H1 (cell line): Measurements from ENCODE around the gene WDR27. TPM values are rescaled to one million over a fixed set of nuclear protein-coding genes. Genes with fewer than 3 reads are reported as not detected.

ENCODE experiments used
- CTCF ChIA-PET: fragments of 300-600 bp; sonication (Branson Sonifier 250); formaldehyde crosslinking; loops from one replicate; lab custom pipeline; 2021; ENCODE audit not compliant: partially characterized antibody; lab: Charles Lee
- POLR2A ChIA-PET: fragments of 300-600 bp; sonication (Branson Sonifier 250); formaldehyde crosslinking; loops from one replicate; lab custom pipeline; 2021; ENCODE audit warnings: inconsistent platforms; ENCODE audit not compliant: partially characterized antibody; lab: Charles Lee
- DNase-seq, 2 experiments: peaks; one replicate each; pipeline versions ENCODE4 v3.0.0 to v3.0.0-alpha.2; 2010 to 2022; ENCODE audit warnings: low spot score in 2 of 2, low read depth in 1 of 2, mixed read lengths in 1 of 2
- FAIRE-seq: peaks from 2 replicates; lab custom pipeline; 2011; peaks lifted over from hg19 to GRCh38; lab: Jason Lieb, UNC
- H2AFZ ChIP-seq: 2 replicates; pipeline ENCODE4 v1.8.1; 2012; ENCODE audit warnings: low read length, inconsistent platforms
- H2AK5ac ChIP-seq: 2 replicates; pipeline ENCODE4 v1.6.1; 2013; ENCODE audit warnings: low read depth, low read length
- H2BK120ac ChIP-seq: replicated peaks from 2 replicates; pipeline ENCODE3; 2013; ENCODE audit warnings: low read depth, low read length, inconsistent platforms
- H2BK12ac ChIP-seq: 2 replicates; pipeline ENCODE4 v1.6.1; 2013; ENCODE audit warnings: low read depth, low read length
- H2BK15ac ChIP-seq: 2 replicates; pipeline ENCODE4 v1.6.1; 2013; ENCODE audit warnings: low read length
- H2BK20ac ChIP-seq: 2 replicates; pipeline ENCODE4 v1.6.1; 2013; ENCODE audit warnings: low read length
- H2BK5ac ChIP-seq: 2 replicates; pipeline ENCODE4 v1.6.1; 2013; ENCODE audit warnings: low read depth, low read length
- H3K14ac ChIP-seq: 2 replicates; pipeline ENCODE4 v1.6.1; 2013; ENCODE audit warnings: inconsistent platforms; ENCODE audit not compliant: insufficient read length
- H3K18ac ChIP-seq: 2 replicates; pipeline ENCODE4 v1.6.1; 2013; ENCODE audit warnings: low read length; ENCODE audit errors: extremely low read depth
- H3K23ac ChIP-seq: 2 replicates; pipeline ENCODE4 v1.6.1; 2013; ENCODE audit warnings: inconsistent platforms; ENCODE audit not compliant: insufficient read length
- H3K23me2 ChIP-seq: 2 replicates; pipeline ENCODE4 v1.6.1; 2013; ENCODE audit warnings: low read depth, low read length
- H3K27ac ChIP-seq: 2 replicates; pipeline ENCODE4 v1.6.1; 2011; ENCODE audit warnings: low read depth, low read length, inconsistent platforms
- H3K27me3 ChIP-seq, 4 experiments: replicated peaks in 1 of 4; 1 replicate in 1 of 4; 2 replicates in 3 of 4; pipeline versions ENCODE4 v1.6.1 to v1.8.1; 2011 to 2013; ENCODE audit warnings: low read length in 3 of 4, mild to moderate bottlenecking in 3 of 4, inconsistent platforms in 2 of 4, mixed read lengths in 2 of 4, moderate library complexity in 1 of 4; ENCODE audit not compliant: control insufficient read depth in 3 of 4, insufficient read depth in 3 of 4; ENCODE audit errors: extremely low read depth in 1 of 4
- H3K36me3 ChIP-seq, 4 experiments: 2 replicates each; pipeline versions ENCODE4 v1.6.1 to v1.8.1; 2011 to 2013; ENCODE audit warnings: mild to moderate bottlenecking in 4 of 4, low read length in 3 of 4, moderate library complexity in 2 of 4, control low read depth in 1 of 4, inconsistent platforms in 1 of 4; ENCODE audit not compliant: insufficient read depth in 4 of 4, control insufficient read depth in 2 of 4
- H3K4ac ChIP-seq: replicated peaks from 2 replicates; pipeline ENCODE3; 2013; ENCODE audit warnings: low read length, low read depth, mixed read lengths, inconsistent platforms; ENCODE audit not compliant: insufficient read length
- H3K4me1 ChIP-seq, 4 experiments: replicated peaks in 1 of 4; 1 replicate in 1 of 4; 2 replicates in 3 of 4; pipeline versions ENCODE4 v1.6.1 to v1.8.1; 2011 to 2013; ENCODE audit warnings: low read length in 3 of 4, inconsistent platforms in 2 of 4, mixed read lengths in 1 of 4; ENCODE audit not compliant: insufficient read depth in 4 of 4, control insufficient read depth in 3 of 4
- H3K4me2 ChIP-seq, 2 experiments: 2 replicates each; pipeline versions ENCODE4 v1.6.1 to v1.8.1; 2011 to 2013; ENCODE audit warnings: low read depth in 2 of 2, low read length in 2 of 2, control low read depth in 1 of 2, inconsistent platforms in 1 of 2, mild to moderate bottlenecking in 1 of 2; ENCODE audit not compliant: insufficient read depth in 1 of 2
- H3K4me3 ChIP-seq, 4 experiments: fragments of 200-600, 300-600 bp in 1 of 4; sonication (generic), shearing (Covaris generic), sonication (Bioruptor Twin) in 1 of 4; 2 replicates each; pipeline versions ENCODE4 v1.5.1 to v1.8.1; 2011 to 2016; ENCODE audit warnings: low read length in 4 of 4, low read depth in 3 of 4, control low read depth in 2 of 4, inconsistent platforms in 2 of 4, mild to moderate bottlenecking in 2 of 4, mixed read lengths in 1 of 4, moderate library complexity in 1 of 4; ENCODE audit not compliant: insufficient read depth in 2 of 4; ENCODE audit errors: extremely low read depth in 1 of 4
- H3K56ac ChIP-seq: replicated peaks from 2 replicates; pipeline ENCODE3; 2013; ENCODE audit warnings: low read depth, mild to moderate bottlenecking, mixed read lengths, low read length, inconsistent platforms; ENCODE audit not compliant: insufficient read length
- H3K79me1 ChIP-seq: 2 replicates; pipeline ENCODE4 v1.6.1; 2013; ENCODE audit warnings: low read depth, low read length, control low read depth
- H3K79me2 ChIP-seq, 2 experiments: 2 replicates each; pipeline versions ENCODE4 v1.6.1 to v1.8.1; 2012 to 2013; ENCODE audit warnings: low read length in 2 of 2, mild to moderate bottlenecking in 2 of 2, inconsistent platforms in 1 of 2; ENCODE audit not compliant: insufficient read depth in 2 of 2, control insufficient read depth in 1 of 2
- H3K9ac ChIP-seq, 4 experiments: replicated peaks in 1 of 4; 1 replicate in 1 of 4; 2 replicates in 3 of 4; pipeline versions ENCODE4 v1.6.1 to v1.8.1; 2011 to 2013; ENCODE audit warnings: low read depth in 3 of 4, low read length in 3 of 4, control low read depth in 2 of 4, mild to moderate bottlenecking in 2 of 4, moderate library complexity in 2 of 4, inconsistent platforms in 1 of 4; ENCODE audit errors: extremely low read depth in 1 of 4
- H3K9me3 ChIP-seq, 2 experiments: 2 replicates each; pipeline versions ENCODE4 v1.6.1 to v1.8.1; 2012 to 2013; ENCODE audit warnings: mild to moderate bottlenecking in 2 of 2, moderate library complexity in 2 of 2, control low read depth in 1 of 2, inconsistent platforms in 1 of 2, low read depth in 1 of 2, low read length in 1 of 2, mixed read lengths in 1 of 2; ENCODE audit not compliant: insufficient read depth in 2 of 2
- H4K20me1 ChIP-seq, 2 experiments: replicated peaks in 1 of 2; 2 replicates each; pipeline versions ENCODE3 to v1.8.1; 2011 to 2013; ENCODE audit warnings: inconsistent platforms in 2 of 2, low read length in 2 of 2, mild to moderate bottlenecking in 1 of 2; ENCODE audit not compliant: insufficient read depth in 2 of 2, control insufficient read depth in 1 of 2
- H4K5ac ChIP-seq: 2 replicates; pipeline ENCODE4 v1.6.1; 2013; ENCODE audit warnings: low read length, low read depth, mixed read lengths, inconsistent platforms; ENCODE audit not compliant: insufficient read length
- H4K8ac ChIP-seq: 2 replicates; pipeline ENCODE4 v1.8.0; 2013; ENCODE audit warnings: mild to moderate bottlenecking, moderate library complexity, low read length, inconsistent platforms; ENCODE audit not compliant: insufficient read depth; ENCODE audit errors: extremely low read depth
- H4K91ac ChIP-seq: replicated peaks from 2 replicates; pipeline ENCODE3; 2013; ENCODE audit warnings: low read length, mixed read lengths, inconsistent platforms; ENCODE audit not compliant: insufficient read length
- CBX8 ChIP-seq: fragments of 300-800, 300-1000 bp; sonication (generic); IDR thresholded peaks from 2 replicates; pipeline ENCODE4 v1.7.1; 2016; ENCODE audit warnings: low read depth, low read length, borderline replicate concordance
- CEBPB ChIP-seq: IDR thresholded peaks from 2 replicates; pipeline ENCODE4 v1.6.1; 2012; ENCODE audit warnings: low read depth, low read length
- CTCF ChIP-seq, 3 experiments: IDR thresholded peaks; 1 replicate in 2 of 3; 2 replicates in 1 of 3; pipeline versions ENCODE4 v1.5.1 to v1.6.1; 2011; ENCODE audit warnings: low read length in 3 of 3, mild to moderate bottlenecking in 3 of 3, inconsistent platforms in 2 of 3, low read depth in 1 of 3, moderate library complexity in 1 of 3; ENCODE audit not compliant: insufficient read depth in 1 of 3; ENCODE audit errors: control extremely low read depth in 1 of 3
- FOSL1 ChIP-seq: IDR thresholded peaks from 2 replicates; pipeline ENCODE4 v1.6.1; 2011; ENCODE audit warnings: mild to moderate bottlenecking, low read depth, low read length, moderate library complexity; ENCODE audit not compliant: insufficient read depth
- GTF2F1 ChIP-seq: IDR thresholded peaks from 2 replicates; pipeline ENCODE4 v1.6.1; 2012; ENCODE audit warnings: low read depth, low read length, improper control_type of control experiment, borderline replicate concordance
- POLR2AphosphoS5 ChIP-seq: IDR thresholded peaks from 2 replicates; pipeline ENCODE4 v1.6.1; 2011; ENCODE audit warnings: low read depth, low read length
- RBBP5 ChIP-seq: IDR thresholded peaks from 2 replicates; pipeline ENCODE4 v1.7.1; 2012; ENCODE audit warnings: low read depth, mild to moderate bottlenecking, inconsistent platforms, low read length, moderate library complexity, borderline replicate concordance
- RXRA ChIP-seq: IDR thresholded peaks from 2 replicates; pipeline ENCODE4 v1.6.1; 2011; ENCODE audit warnings: low read depth, mild to moderate bottlenecking, low read length, moderate library complexity; ENCODE audit not compliant: insufficient read depth
- SIN3A ChIP-seq, 2 experiments: IDR thresholded peaks in 1 of 2; conservative IDR thresholded peaks in 1 of 2; 2 replicates each; pipeline ENCODE4 v1.6.1; 2011 to 2012; ENCODE audit warnings: low read length in 2 of 2, improper control_type of control experiment in 1 of 2, low read depth in 1 of 2, mild to moderate bottlenecking in 1 of 2
- SP1 ChIP-seq: IDR thresholded peaks from 2 replicates; pipeline ENCODE4 v1.6.1; 2011; ENCODE audit warnings: low read depth, low read length
- SP4 ChIP-seq: IDR thresholded peaks from 2 replicates; pipeline ENCODE4 v1.6.1; 2012; ENCODE audit warnings: low read length, inconsistent platforms
- TBP ChIP-seq: IDR thresholded peaks from 2 replicates; pipeline ENCODE4 v1.6.1; 2011; ENCODE audit warnings: low read depth, low read length, improper control_type of control experiment
- TEAD4 ChIP-seq: IDR thresholded peaks from 2 replicates; pipeline ENCODE4 v1.6.1; 2012; ENCODE audit warnings: low read depth, low read length, inconsistent platforms, mixed read lengths
- WGBS, 2 experiments: shearing (Covaris generic) in 1 of 2; methylation state at CpG; one replicate each; pipeline versions ENCODE4 v1.1.6 to v1.1.7; 2013 to 2015; ENCODE audit warnings: low lambda C conversion rate in 2 of 2, mixed read lengths in 2 of 2, inconsistent platforms in 1 of 2, low coverage in 1 of 2, missing lambda C conversion rate in 1 of 2; ENCODE audit not compliant: insufficient replicate concordance in 2 of 2, insufficient coverage in 1 of 2, insufficient read length in 1 of 2; ENCODE audit errors: extremely low coverage in 1 of 2, missing lambda C conversion rate in 1 of 2; 5-methylcytosine and 5-hydroxymethylcytosine counted together
- polyA plus RNA-seq, 7 experiments: library from polyadenylated mRNA; depleted of rRNA in 3 of 7; stranded (reverse) in 5 of 7; unstranded in 2 of 7; fragments of >200 nt in 5 of 7; fragments of 200-250 nt in 2 of 7; gene quantifications; 1 replicate in 5 of 7; 2 replicates in 1 of 7; 4 replicates in 1 of 7; pipeline versions ENCODE4 v1.2.1 to v1.2.3, GENCODE V29; 2011 to 2013; ENCODE audit warnings: missing spikeins in 2 of 7, mixed read lengths in 2 of 7
- total RNA-seq: library from RNA; stranded (reverse); fragmentation: NEBNext Ultra II Directional; extraction: Animal tissue kit (Norgen Biotek cat#: 25700); gene quantifications from 2 replicates; pipeline ENCODE4 v1.2.1, GENCODE V29; 2021

Gene WDR27
- total and polyA plus RNA-seq, 2 of the 8 experiments (the other 6 are each of a cell fraction or from before 2014, with no cell fraction given), result 53.6 to 68.6 TPM

GRCh38 chr6:169534039-169534421, 167.8 kb downstream of the WDR27 start:
- H3K56ac ChIP-seq, result no peak overlapping the region
- H3K4me3 ChIP-seq, result no peak overlapping the region
- H3K4me2 ChIP-seq, result no peak overlapping the region
- H4K5ac ChIP-seq, result no peak overlapping the region
- no peaks in the 10 kb centered on the region; a peak in 1 of 7 replicates for H3K27me3 ChIP-seq
- FAIRE-seq, result no peak
- H2AFZ ChIP-seq, result no peak overlapping the region
- no peaks in the 10 kb centered on the region for H4K20me1 ChIP-seq
- H3K27ac ChIP-seq, result no peak overlapping the region
- CTCF ChIA-PET, result no interaction called here
- no peaks in the 10 kb centered on the region for H3K79me1 ChIP-seq
- H3K36me3 ChIP-seq, result peaks cover 0 to 20% (median 5%) of the 10 kb centered on the region in 4 experiments; a peak in 3 of 8 replicates
- no peaks in the 10 kb centered on the region for H3K4me1 ChIP-seq
- no peaks in the 10 kb centered on the region; the same call in 1 of the 2 replicates for H3K23me2 ChIP-seq
- POLR2A ChIA-PET, result no interaction called here
- WGBS, 2 experiments, result 96% methylated on average over 3 of the region's 3 CpGs; no CpG with 5 or more reads in 1 of the 2 experiments
- no peak overlapping the region for H3K14ac ChIP-seq
- no peak overlapping the region for H2BK12ac ChIP-seq
- H2AK5ac ChIP-seq, result no peak overlapping the region
- H2BK20ac ChIP-seq, result no peak overlapping the region
- no peak overlapping the region for H2BK5ac ChIP-seq
- H2BK120ac ChIP-seq, result no peak overlapping the region
- no peak overlapping the region for H3K18ac ChIP-seq
- H3K79me2 ChIP-seq, result no peaks in the 10 kb centered on the region
- H4K91ac ChIP-seq, result no peak overlapping the region
- H3K9ac ChIP-seq, result no peak overlapping the region
- H3K4ac ChIP-seq, result no peak overlapping the region
- no peak overlapping the region for H2BK15ac ChIP-seq
- no peak for DNase-seq
- peaks cover 12 to 20% of the 10 kb centered on the region in 2 experiments; a peak in 3 of 4 replicates for H3K9me3 ChIP-seq
- H4K8ac ChIP-seq, result no peak overlapping the region
- no peak overlapping the region for H3K23ac ChIP-seq
- TF ChIP-seq SP1, result no peak
- no peak for TF ChIP-seq TEAD4
- TF ChIP-seq POLR2AphosphoS5, result no peak
- TF ChIP-seq CEBPB, result no peak
- TF ChIP-seq CTCF (IDR thresholded peaks at IDR 0.05; ENCODE audit: control extremely low read depth in 1 of 3, insufficient read depth in 1 of 3, low read depth in 1 of 3, low read length in 3 of 3), result no peak
- no peak for TF ChIP-seq SP4
- no peak for TF ChIP-seq FOSL1
- no peak for TF ChIP-seq TBP
- TF ChIP-seq GTF2F1, result no peak
- no peak for TF ChIP-seq SIN3A (conservative IDR thresholded peaks at IDR 0.05 in 1 of 2, IDR thresholded peaks at IDR 0.05 in 1 of 2; ENCODE audit: low read depth in 1 of 2, low read length in 2 of 2)
- TF ChIP-seq RBBP5, result no peak
- no peak for TF ChIP-seq CBX8
- TF ChIP-seq RXRA, result no peak
